ENCODE measurements around the gene NGF.

GRCh38 chr1:115281143-115281542 is 56.9 kb downstream of the NGF start:
- TF ChIP-seq, protein P1, sequence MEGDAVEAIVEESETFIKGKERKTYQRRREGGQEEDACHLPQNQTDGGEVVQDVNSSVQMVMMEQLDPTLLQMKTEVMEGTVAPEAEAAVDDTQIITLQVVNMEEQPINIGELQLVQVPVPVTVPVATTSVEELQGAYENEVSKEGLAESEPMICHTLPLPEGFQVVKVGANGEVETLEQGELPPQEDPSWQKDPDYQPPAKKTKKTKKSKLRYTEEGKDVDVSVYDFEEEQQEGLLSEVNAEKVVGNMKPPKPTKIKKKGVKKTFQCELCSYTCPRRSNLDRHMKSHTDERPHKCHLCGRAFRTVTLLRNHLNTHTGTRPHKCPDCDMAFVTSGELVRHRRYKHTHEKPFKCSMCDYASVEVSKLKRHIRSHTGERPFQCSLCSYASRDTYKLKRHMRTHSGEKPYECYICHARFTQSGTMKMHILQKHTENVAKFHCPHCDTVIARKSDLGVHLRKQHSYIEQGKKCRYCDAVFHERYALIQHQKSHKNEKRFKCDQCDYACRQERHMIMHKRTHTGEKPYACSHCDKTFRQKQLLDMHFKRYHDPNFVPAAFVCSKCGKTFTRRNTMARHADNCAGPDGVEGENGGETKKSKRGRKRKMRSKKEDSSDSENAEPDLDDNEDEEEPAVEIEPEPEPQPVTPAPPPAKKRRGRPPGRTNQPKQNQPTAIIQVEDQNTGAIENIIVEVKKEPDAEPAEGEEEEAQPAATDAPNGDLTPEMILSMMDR (conservative IDR thresholded peaks at IDR 0.05; ENCODE audit: low read depth, low read length), result no peak
- TF ChIP-seq RAD21 (IDR thresholded peaks at IDR 0.05; ENCODE audit: low read length) (no peak), RFX5 (IDR thresholded peaks at IDR 0.05; ENCODE audit: low read depth, low read length) (no peak), RCOR1 (IDR thresholded peaks at IDR 0.05; ENCODE audit: insufficient replicate concordance, low read length) (no peak), POLR2A (IDR thresholded peaks at IDR 0.05; ENCODE audit: low read depth, low read length) (no peak), MAFK (IDR thresholded peaks at IDR 0.05; ENCODE audit: low read depth, low read length) (no peak)

Measured in IMR-90 (cell line).